D721Med (cell line): ENCODE data around the gene JDP2.
"Not testable (repeated sequence)": the region's sequence is repeated elsewhere in the genome, so short reads cannot be mapped to it uniquely, and the experiment has no call there.

ENCODE experiments used
- DNase-seq: peaks from one replicate; pipeline ENCODE4 v3.0.0; 2011; ENCODE audit warnings: low spot score; ENCODE audit not compliant: insufficient read length
- FAIRE-seq: peaks from 2 replicates; lab custom pipeline; 2011; peaks lifted over from hg19 to GRCh38; lab: Jason Lieb, UNC
- TF ChIP-seq, protein P1 (sequence below): IDR thresholded peaks from 2 replicates; pipeline ENCODE4 v1.5.1; 2012; ENCODE audit warnings: mild to moderate bottlenecking, control low read depth; ENCODE audit not compliant: insufficient read depth; ENCODE audit errors: missing control alignments

Gene JDP2, protein sequence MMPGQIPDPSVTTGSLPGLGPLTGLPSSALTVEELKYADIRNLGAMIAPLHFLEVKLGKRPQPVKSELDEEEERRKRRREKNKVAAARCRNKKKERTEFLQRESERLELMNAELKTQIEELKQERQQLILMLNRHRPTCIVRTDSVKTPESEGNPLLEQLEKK

DNA sequence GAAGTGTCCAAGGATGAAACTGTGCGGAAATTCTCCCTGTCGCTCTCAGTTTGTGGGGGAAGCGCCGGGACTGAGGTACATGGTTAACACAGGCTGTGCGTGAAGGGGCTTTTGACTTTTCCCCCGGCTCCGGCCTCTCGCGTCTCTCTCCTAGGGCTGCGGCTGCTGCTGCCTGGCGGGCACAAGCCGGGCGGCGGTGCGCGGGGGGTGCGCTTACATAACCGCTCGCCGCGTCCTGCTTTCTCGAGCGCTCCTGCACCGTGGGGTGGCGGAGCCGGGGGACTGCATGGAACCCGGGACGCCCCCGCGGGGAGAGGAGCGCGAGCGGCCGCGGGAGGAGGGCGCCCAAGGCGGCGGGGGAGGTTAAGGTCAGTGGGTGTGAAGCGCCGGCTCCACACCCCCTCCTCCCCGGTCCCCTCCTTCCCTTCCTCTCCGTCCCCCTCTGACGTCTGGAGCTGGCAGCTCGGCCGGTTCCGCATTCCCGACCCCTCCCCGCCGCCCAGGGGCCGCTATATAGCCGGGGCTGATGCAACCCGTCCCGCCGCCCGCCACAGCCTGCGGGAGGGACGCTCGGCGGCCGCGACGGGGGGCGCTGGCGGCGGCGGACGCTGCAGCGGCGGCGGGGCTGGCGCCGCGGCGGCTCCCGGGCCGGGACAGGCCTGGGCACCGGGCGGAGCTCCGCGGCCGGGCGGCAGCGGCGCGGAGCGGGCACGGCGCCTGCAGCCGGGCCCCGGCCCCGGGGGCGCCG is at the start of gene JDP2:
JDP2 (plus strand) TSS at position 541 of the 748 bp plus-strand sequence. CDS start 9,899 bp downstream, outside the sequence.
- DNase-seq (peak; percentile 47), FAIRE-seq (no peak)
- TF ChIP-seq, protein P1, sequence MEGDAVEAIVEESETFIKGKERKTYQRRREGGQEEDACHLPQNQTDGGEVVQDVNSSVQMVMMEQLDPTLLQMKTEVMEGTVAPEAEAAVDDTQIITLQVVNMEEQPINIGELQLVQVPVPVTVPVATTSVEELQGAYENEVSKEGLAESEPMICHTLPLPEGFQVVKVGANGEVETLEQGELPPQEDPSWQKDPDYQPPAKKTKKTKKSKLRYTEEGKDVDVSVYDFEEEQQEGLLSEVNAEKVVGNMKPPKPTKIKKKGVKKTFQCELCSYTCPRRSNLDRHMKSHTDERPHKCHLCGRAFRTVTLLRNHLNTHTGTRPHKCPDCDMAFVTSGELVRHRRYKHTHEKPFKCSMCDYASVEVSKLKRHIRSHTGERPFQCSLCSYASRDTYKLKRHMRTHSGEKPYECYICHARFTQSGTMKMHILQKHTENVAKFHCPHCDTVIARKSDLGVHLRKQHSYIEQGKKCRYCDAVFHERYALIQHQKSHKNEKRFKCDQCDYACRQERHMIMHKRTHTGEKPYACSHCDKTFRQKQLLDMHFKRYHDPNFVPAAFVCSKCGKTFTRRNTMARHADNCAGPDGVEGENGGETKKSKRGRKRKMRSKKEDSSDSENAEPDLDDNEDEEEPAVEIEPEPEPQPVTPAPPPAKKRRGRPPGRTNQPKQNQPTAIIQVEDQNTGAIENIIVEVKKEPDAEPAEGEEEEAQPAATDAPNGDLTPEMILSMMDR, result no peak

DNA sequence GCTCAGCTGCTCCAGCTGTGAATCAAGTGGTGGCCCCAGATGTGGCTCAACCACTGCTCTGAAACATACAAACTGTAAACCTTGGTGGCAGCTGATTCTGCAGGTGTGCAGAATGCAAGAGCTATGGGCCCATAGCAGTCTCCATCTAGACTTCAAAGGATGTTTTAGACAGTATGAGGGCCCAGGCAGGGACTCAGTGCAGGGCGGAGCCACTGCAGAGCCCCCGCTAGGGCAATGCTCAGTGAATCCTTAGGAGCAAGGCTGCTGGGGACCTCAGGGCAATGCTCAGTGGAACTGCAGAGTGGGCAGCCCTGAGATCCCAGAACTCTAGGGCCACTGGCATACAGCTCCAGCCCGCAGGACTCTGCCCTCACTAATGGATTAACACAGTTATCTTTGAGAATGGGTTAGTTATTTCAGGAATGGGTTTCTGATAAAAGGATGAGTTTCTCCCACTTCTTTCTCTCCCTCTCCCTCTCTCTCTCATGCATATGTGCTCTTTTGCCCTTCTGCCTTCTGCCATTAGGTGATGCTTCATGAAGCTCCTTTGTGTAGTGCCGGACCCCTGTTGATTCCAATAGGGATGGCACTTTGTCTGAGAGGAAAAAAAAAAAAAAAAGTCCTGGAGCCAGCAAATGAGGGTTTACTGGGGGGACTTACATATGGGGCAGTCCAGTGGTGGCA is 48.4 kb upstream of the JDP2 start:
- DNase-seq (no peak), FAIRE-seq (no peak)
- TF ChIP-seq, protein P1, result no peak

DNA sequence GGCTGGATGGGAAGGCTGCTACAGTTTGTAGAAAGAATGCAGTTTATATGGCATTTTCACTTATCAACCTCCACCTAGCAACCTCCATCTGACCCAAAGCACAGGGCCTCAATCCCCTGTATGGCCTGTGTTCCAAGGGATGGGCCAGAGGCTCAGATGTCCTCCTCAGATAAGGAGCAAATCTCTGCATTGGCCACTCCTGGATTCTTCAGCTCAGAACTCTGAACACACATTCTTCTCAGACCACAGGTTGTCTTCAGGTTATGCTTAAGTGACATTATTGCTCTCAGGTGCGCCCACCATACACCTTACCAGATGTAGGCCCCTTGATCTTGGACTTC is 47.9 kb upstream of the JDP2 start:
- DNase-seq, result no peak
- FAIRE-seq, result no peak
- TF ChIP-seq, protein P1, result no peak

DNA sequence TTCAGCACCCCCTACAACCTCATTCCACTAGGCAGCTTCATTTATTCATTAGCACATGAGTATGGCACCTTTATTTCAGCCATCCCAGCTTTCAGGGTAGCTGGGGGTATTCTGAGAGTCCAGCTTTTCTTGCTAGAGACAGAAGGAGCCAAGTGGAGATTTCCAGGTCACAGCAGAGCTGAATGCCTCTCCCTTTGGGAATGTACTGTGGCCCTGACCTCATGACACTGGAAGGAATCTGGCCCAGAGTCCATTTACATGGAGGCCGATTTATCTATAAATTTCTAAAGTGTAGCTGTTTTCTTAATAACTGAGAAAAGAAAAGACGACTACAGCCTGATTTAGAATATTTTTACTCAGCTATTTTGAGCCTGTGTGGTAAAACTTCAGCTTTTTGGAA is 47.2 kb upstream of the JDP2 start:
- DNase-seq (no peak), FAIRE-seq (no peak)
- TF ChIP-seq, protein P1, result no peak

DNA sequence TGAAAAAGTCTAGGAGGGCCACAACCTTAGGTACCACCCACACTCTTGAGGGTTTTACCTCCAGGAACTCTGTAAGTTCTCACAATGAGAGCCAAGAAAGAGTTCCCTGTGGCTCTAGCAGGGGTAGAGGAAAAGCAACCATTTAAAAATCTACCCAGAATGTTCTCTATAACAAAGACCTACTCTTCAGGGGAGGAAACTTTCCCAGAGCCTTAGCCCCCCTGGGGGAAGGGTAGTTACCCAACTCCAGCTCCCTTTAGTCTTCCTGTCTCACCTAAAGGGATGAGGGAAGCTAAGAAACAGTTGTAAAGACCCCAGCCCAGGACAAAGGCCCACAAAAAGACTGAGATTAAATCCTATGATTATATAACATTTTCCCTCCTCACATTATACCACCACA is 46.2 kb upstream of the JDP2 start:
- DNase-seq (no peak), FAIRE-seq (no peak)
- TF ChIP-seq, protein P1, result no peak

DNA sequence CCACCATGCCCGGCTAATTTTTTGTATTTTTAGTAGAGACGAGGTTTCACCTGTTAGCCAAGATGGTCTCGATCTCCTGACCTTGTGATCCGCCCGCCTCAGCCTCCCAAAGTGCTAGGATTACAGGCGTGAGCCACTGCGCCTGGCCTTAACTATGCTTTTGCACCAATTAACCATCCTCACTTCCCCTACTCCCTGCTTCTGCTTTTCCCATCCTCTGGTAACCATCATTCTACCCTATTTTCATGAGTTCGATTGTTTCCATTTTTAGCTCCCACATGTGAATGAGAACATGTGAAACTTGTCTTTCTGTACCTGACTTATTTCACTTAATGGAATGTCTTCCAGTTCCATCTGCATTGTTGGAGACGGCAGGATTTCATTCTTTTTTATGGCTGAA is 44.6 kb upstream of the JDP2 start:
- not testable (repeated sequence) for FAIRE-seq, DNase-seq

DNA sequence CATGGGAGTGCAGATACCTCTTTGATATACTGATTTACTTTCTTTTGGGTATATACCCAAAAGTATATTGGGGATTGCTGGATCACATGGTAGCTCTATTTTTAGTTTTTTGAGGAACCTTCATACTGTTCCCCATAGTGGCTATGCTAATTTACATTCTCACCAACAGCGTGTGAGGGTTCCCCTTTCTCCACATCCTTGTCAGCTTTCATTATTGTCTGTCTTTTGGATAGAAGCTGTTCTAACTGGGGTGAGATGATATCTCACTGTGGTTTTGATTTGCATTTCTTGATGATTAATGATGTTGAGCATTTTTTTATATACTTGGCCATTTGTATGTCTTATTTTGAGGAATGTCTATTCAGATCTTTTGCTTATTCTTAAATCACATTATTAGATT is 44.1 kb upstream of the JDP2 start:
- no peak for DNase-seq
- no peak for FAIRE-seq
- TF ChIP-seq, protein P1, result no peak
